Measurements from ENCODE around the gene TDRD9.

The TDRD9 gene

GRCh38 chr14:104075530-104076151 lies 147.4 kb downstream of the TDRD9 start:
- DNase-seq (ENCODE audit: low read depth), result no peak

- no peak for DNase-seq (ENCODE audit: low read depth)
Measured at GRCh38 chr14:104076743-104077142, 148.5 kb downstream of the TDRD9 start.

- peak; percentile 80 for DNase-seq (ENCODE audit: low read depth)
Measured at GRCh38 chr14:104078031-104078455, 149.8 kb downstream of the TDRD9 start.

GRCh38 chr14:104080376-104081260 lies 152.4 kb downstream of the TDRD9 start:
- no peak for DNase-seq (ENCODE audit: low read depth)

GRCh38 chr14:104081261-104081835 lies 153.1 kb downstream of the TDRD9 start:
- no peak for DNase-seq (ENCODE audit: low read depth)

- no peak for DNase-seq (ENCODE audit: low read depth)
Measured at GRCh38 chr14:104081951-104082464, 153.8 kb downstream of the TDRD9 start.

GRCh38 chr14:104082807-104083206 lies 154.6 kb downstream of the TDRD9 start:
- DNase-seq (ENCODE audit: low read depth), result no peak

GRCh38 chr14:104084251-104085002 lies 156.2 kb downstream of the TDRD9 start:
- DNase-seq (ENCODE audit: low read depth), result peak; percentile 75

GRCh38 chr14:104085032-104085888 lies 157.0 kb downstream of the TDRD9 start, which contains the start of gene ASPG:
ASPG (plus strand) TSS chr14:104085700; CDS start chr14:104085771, 71 bp downstream.
- no peak for DNase-seq (ENCODE audit: low read depth)

GRCh38 chr14:104085889-104086201 lies 157.6 kb downstream of the TDRD9 start:
- DNase-seq (ENCODE audit: low read depth), result no peak

- no peak for DNase-seq (ENCODE audit: low read depth)
Measured at GRCh38 chr14:104086210-104086660, 158.0 kb downstream of the TDRD9 start.

GRCh38 chr14:104086661-104087461 lies 158.6 kb downstream of the TDRD9 start:
- DNase-seq (ENCODE audit: low read depth), result no peak

GRCh38 chr14:104087505-104087904 lies 159.2 kb downstream of the TDRD9 start:
- DNase-seq (ENCODE audit: low read depth), result no peak

- no peak for DNase-seq (ENCODE audit: low read depth)
Measured at GRCh38 chr14:104087981-104088850, 160.0 kb downstream of the TDRD9 start.

GRCh38 chr14:104090071-104090748 lies 162.0 kb downstream of the TDRD9 start:
- DNase-seq (ENCODE audit: low read depth), result peak; percentile 5

GRCh38 chr14:104091061-104091926 lies 163.0 kb downstream of the TDRD9 start:
- DNase-seq (ENCODE audit: low read depth), result no peak

GRCh38 chr14:104091927-104092771 lies 163.9 kb downstream of the TDRD9 start:
- DNase-seq (ENCODE audit: low read depth), result no peak

Data from amniotic epithelial cell (primary cell).